Astrocyte (in vitro differentiated cells and primary cell): ENCODE data around the gene DPH6. TPM values are rescaled to one million over a fixed set of nuclear protein-coding genes. Genes with fewer than 3 reads are reported as not detected.
A peak's percentile ranks its signal among the peaks of the same experiment; 100 is the strongest.

Experiments used
- DNase-seq: peaks from one replicate; pipeline ENCODE4 v3.0.0-alpha.2; 2010; ENCODE audit warnings: low read depth
- FAIRE-seq: peaks from 2 replicates; lab custom pipeline; 2011; peaks lifted over from hg19 to GRCh38; lab: Jason Lieb, UNC
- H2AFZ ChIP-seq: 2 replicates; pipeline ENCODE4 v1.6.0; 2012; ENCODE audit warnings: low read depth, low read length, inconsistent platforms
- H3K27ac ChIP-seq: 2 replicates; pipeline ENCODE4 v1.5.1; 2011; ENCODE audit warnings: low read depth, low read length, inconsistent platforms
- H3K27me3 ChIP-seq: 2 replicates; pipeline ENCODE4 v1.6.0; 2011; ENCODE audit warnings: low read length, inconsistent platforms; ENCODE audit not compliant: insufficient read depth
- H3K36me3 ChIP-seq: 2 replicates; pipeline ENCODE4 v1.5.1; 2011; ENCODE audit warnings: low read length, inconsistent platforms; ENCODE audit not compliant: insufficient read depth
- H3K4me1 ChIP-seq: 2 replicates; pipeline ENCODE4 v1.5.1; 2011; ENCODE audit warnings: low read length, inconsistent platforms; ENCODE audit not compliant: insufficient read depth
- H3K4me2 ChIP-seq: 2 replicates; pipeline ENCODE4 v1.6.0; 2012; ENCODE audit warnings: low read length, inconsistent platforms
- H3K4me3 ChIP-seq: 2 replicates; pipeline ENCODE4 v1.5.1; 2011; ENCODE audit warnings: low read depth, mild to moderate bottlenecking, low read length, inconsistent platforms; ENCODE audit not compliant: insufficient read depth
- H3K79me2 ChIP-seq: 2 replicates; pipeline ENCODE4 v1.6.0; 2012; ENCODE audit warnings: mild to moderate bottlenecking, low read length, inconsistent platforms; ENCODE audit not compliant: insufficient read depth
- H3K9ac ChIP-seq: 2 replicates; pipeline ENCODE4 v1.6.0; 2012; ENCODE audit warnings: mild to moderate bottlenecking, low read length, inconsistent platforms
- H3K9me3 ChIP-seq: 2 replicates; pipeline ENCODE4 v1.5.1; 2012; ENCODE audit warnings: low read depth, mild to moderate bottlenecking, low read length, inconsistent platforms; ENCODE audit not compliant: insufficient read depth
- H4K20me1 ChIP-seq: 2 replicates; pipeline ENCODE4 v1.6.0; 2012; ENCODE audit warnings: low read length, inconsistent platforms; ENCODE audit not compliant: insufficient read depth
- H3K27ac Mint-ChIP-seq: one replicate; pipeline ENCODE4 v1.8.0; 2021; ENCODE audit warnings: mild to moderate bottlenecking, mixed read lengths; ENCODE audit not compliant: unreplicated experiment
- H3K27me3 Mint-ChIP-seq: one replicate; pipeline ENCODE4 v1.8.0; 2021; ENCODE audit warnings: low read depth, mixed read lengths; ENCODE audit not compliant: unreplicated experiment
- H3K36me3 Mint-ChIP-seq: one replicate; pipeline ENCODE4 v1.8.0; 2021; ENCODE audit warnings: low read depth, mixed read lengths; ENCODE audit not compliant: unreplicated experiment
- H3K4me1 Mint-ChIP-seq: one replicate; pipeline ENCODE4 v1.8.0; 2021; ENCODE audit warnings: low read depth, mixed read lengths; ENCODE audit not compliant: unreplicated experiment
- H3K4me3 Mint-ChIP-seq: one replicate; pipeline ENCODE4 v1.8.0; 2021; ENCODE audit warnings: mild to moderate bottlenecking, moderate library complexity, mixed read lengths; ENCODE audit not compliant: unreplicated experiment
- H3K9me3 Mint-ChIP-seq: one replicate; pipeline ENCODE4 v1.8.0; 2021; ENCODE audit warnings: mild to moderate bottlenecking, mixed read lengths; ENCODE audit not compliant: unreplicated experiment
- CTCF ChIP-seq: IDR thresholded peaks from 2 replicates; pipeline ENCODE4 v1.5.1; 2011; ENCODE audit warnings: low read depth, mild to moderate bottlenecking, inconsistent platforms, low read length, moderate library complexity; ENCODE audit not compliant: insufficient read depth
- EZH2 ChIP-seq: IDR thresholded peaks from 2 replicates; pipeline ENCODE4 v1.6.1; 2012; ENCODE audit warnings: mild to moderate bottlenecking, low read length, inconsistent platforms; ENCODE audit not compliant: insufficient read depth
- total RNA-seq: library from RNA; stranded (reverse); gene quantifications from 2 replicates; pipeline ENCODE4 v1.2.1, GENCODE V29; 2021

The DPH6 gene
- total RNA-seq, 1 donor from 2014 or later, result 7.6 TPM

GRCh38 chr15:35548435-35548834, 2.5 kb upstream of the DPH6 start:
- Mint-ChIP-seq H3K9me3 (no peaks in the 10 kb centered on the region), H3K27ac (no peak overlapping the region), H3K36me3 (peaks cover 10% of the 10 kb centered on the region), H3K27me3 (no peaks in the 10 kb centered on the region), H3K4me3 (no peak overlapping the region), H3K4me1 (peaks cover 7% of the 10 kb centered on the region)
- Histone ChIP-seq H3K36me3 (no peaks in the 10 kb centered on the region), H4K20me1 (no peaks in the 10 kb centered on the region), H3K9me3 (no peaks in the 10 kb centered on the region), H3K9ac (no peak overlapping the region), H3K4me3 (no peak overlapping the region), H3K79me2 (no peaks in the 10 kb centered on the region), H3K4me1 (peaks cover 10% of the 10 kb centered on the region), H3K27me3 (no peaks in the 10 kb centered on the region), H2AFZ (no peak overlapping the region), H3K4me2 (no peak overlapping the region), H3K27ac (no peak overlapping the region)
- peak; percentile 4 for DNase-seq
- TF ChIP-seq CTCF (no peak), EZH2 (no peak)
- no peak for FAIRE-seq

- no peak overlapping the region for H3K4me3 Mint-ChIP-seq
- Histone ChIP-seq H3K36me3 (no peaks in the 10 kb centered on the region), H3K27ac (no peak overlapping the region), H3K9me3 (no peaks in the 10 kb centered on the region), H2AFZ (no peak overlapping the region), H3K4me1 (peaks cover 10% of the 10 kb centered on the region), H3K4me3 (no peak overlapping the region), H4K20me1 (no peaks in the 10 kb centered on the region), H3K27me3 (no peaks in the 10 kb centered on the region), H3K79me2 (no peaks in the 10 kb centered on the region), H3K4me2 (no peak overlapping the region), H3K9ac (no peak overlapping the region)
- peaks cover 7% of the 10 kb centered on the region for H3K4me1 Mint-ChIP-seq
- H3K36me3 Mint-ChIP-seq, result peaks cover 10% of the 10 kb centered on the region
- no peak overlapping the region for H3K27ac Mint-ChIP-seq
- no peaks in the 10 kb centered on the region for H3K9me3 Mint-ChIP-seq
- no peak for FAIRE-seq
- TF ChIP-seq EZH2 (no peak), CTCF (no peak)
- no peaks in the 10 kb centered on the region for H3K27me3 Mint-ChIP-seq
- no peak for DNase-seq
Observed at GRCh38 chr15:35547775-35548364, 1.9 kb upstream of the DPH6 start.
